Measurements from ENCODE around the gene PAPPA. TPM values are rescaled to one million over a fixed set of nuclear protein-coding genes. Genes with fewer than 3 reads are reported as not detected.

Gene PAPPA
- total RNA-seq, 2 donors from 2014 or later, result 2.4 to 9.8 TPM

GRCh38 chr9:116383936-116384335, 230.3 kb downstream of the PAPPA start:
- ATAC-seq, result no peak
- intact Hi-C loops (cut with DNase I), result no loop called here
- no peak for DNase-seq

DNA sequence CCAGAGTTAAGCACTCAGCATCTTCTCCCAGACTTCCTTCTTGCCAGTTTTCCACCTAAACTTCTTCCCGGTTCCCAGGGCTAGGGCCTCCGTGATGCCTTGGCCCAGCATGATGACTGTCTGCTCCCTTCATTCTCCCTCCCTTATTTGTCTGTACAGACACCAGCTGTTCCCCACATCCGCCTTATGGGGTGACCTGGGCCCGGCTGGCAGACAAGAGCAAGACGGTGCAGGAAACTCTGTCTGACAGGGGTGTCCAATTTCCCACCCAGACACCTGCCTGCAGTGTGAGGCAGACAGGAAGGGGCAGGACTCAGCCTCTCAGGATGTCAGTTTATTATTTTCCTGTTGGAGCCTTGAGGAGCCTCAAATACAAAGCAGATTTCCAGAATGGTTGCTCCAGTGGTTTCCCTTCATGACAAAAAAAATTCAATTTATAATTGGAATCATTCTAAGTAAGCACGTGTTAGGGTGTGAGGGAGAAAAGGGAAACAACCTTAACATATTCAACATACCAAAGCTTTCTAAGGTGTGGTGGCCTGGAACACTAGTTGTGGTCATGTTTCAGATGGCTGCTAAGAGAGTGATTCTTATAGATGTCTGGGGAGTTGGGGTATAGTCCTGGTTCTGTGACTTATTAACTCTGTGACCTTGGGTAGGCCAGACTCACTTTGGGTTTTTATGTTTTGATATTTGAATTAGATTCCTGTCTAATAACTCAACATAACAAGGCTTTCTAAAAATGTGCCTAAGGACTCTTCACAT, 234.5 kb downstream of the PAPPA start:
- no peak for DNase-seq
- intact Hi-C loops (cut with DNase I), result no loop called here
- no peak for ATAC-seq

DNA sequence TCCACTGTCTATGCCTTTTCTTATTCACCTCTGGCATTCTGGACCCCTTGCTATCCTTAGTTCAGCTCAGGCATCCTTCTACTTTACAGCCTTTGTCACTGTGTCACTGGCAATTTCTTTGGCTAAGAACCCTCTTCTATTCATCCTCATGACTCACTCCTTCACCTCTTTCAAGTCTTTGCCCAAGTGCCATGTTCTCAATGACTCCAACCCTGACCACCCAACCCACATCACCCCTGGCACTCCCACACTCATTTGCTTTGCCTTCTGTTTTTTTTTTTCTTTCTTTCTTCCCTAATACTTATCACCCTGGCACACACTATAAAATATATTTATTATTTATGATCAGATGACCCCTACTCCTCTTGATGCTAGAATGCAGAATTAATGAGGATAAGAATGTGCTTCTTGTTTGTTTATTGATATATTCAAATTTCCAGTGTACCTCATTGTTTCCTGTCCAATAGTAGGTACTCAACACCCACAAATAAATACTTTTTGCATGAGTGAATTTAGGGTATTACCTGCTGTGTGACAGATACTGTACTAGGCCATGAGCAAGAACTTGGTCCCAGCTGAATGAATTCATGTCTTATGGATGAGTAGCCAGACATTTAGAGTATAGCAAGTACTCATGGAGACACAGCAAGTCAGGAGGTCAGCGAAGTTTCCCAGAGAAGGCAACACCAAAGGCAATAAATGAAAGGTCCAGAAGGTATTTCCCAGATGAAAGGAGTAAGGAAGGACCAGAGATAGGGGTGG, 236.1 kb downstream of the PAPPA start:
- ATAC-seq, result no peak
- intact Hi-C loops (cut with DNase I), result no loop called here
- DNase-seq, result no peak

GRCh38 chr9:116390303-116391228, 237.0 kb downstream of the PAPPA start:
- intact Hi-C loops (cut with DNase I), result no loop called here
- DNase-seq, result no peak
- ATAC-seq, result no peak

GRCh38 chr9:116391306-116391900, 237.8 kb downstream of the PAPPA start:
- intact Hi-C loops (cut with DNase I), result no loop called here
- ATAC-seq, result no peak
- DNase-seq, result no peak

DNA sequence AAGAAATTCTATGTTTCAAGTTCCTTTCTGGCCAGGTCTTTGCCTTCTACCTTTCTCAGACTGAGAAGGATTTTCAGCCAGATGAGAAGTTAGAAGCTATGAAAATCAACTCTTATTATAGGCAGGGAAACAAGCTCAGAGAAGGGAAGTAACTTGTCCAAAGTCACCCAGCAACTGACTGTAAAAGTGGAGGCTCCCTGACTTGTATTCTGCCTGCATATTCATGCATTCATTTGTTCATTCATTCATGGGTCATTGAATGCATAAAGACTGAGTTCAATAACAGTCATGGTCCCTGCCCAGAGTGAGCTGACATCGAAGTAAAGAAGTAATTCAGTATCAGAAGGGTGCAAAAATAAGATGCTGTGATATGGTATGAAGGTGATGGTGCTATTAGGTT, 239.6 kb downstream of the PAPPA start:
- no peak for ATAC-seq
- DNase-seq, result no peak
- intact Hi-C loops (cut with DNase I), result no loop called here

DNA sequence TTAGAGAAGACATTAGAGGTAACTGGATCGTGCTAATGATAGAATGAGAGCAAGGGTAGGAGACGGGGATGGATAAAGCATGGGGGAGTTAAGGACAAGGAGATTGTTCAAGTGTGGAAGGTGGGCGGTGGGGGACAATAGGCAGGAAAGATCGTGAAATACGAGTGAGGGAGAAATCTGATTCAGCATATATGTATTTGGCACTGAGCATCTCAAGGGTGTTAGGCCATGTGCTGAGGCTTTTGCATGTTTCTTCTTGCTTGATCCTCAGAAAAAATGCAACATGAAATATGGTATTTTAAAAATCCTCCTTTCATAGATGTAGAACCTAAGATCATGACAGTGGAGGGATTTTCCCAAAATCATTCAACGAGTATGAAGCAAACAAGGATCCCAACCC, 240.5 kb downstream of the PAPPA start:
- intact Hi-C loops (cut with DNase I), result no loop called here
- ATAC-seq (no peak), DNase-seq (no peak)

DNA sequence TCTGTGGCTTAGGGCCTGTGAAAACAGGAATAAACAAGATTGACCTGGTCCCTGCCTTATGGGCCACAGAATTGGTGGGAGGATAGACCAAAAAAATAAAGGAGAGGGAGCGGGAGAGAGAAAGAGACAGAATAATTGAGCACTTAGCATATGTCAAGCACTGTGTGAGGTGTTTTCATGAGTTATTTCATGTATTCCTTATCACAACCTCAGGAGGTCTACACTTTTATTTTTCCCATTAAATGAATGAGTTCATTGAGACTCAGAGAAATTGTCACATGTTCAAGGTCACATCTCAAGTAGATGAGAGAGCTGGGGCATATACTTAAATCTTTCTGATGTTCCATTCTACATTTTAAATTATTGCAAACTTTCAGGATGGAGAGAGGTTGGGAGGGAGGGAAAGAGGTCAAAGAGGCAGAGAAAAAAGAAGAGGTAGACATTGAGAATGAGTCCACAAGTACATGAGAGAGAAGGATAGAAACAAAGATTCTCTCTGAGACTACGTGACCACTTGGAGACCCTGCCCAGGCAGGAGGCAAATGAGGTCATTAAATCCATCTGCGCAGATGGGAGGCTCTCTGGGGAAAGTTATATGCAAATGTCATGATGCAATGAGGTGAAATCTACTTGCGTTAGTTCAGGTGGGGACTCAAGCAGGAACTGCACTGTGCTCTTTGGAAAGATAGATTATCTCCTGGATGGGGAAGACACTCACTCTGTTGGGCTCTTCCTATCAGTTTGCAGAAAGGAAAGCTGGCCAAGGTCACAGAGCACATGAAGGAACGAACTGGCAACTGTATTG, 241.5 kb downstream of the PAPPA start:
- intact Hi-C loops (cut with DNase I), result no loop called here
- no peak for DNase-seq
- no peak for ATAC-seq

DNA sequence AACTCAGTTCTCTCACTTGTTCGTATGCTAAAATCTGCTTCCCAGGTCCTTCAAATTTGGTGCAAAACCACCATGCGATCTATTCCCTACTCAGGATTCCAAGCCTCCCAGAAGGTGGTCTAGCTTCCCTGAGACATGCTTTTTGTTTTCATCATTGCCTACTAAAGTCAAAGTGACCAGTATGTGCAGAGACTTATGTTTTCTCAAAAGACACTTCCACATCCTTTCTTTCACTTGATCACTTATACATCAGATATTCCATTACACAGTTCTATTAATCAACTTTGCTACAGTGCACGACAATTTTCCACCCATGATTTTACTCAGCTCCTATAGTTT, 242.1 kb downstream of the PAPPA start:
- ATAC-seq (no peak), DNase-seq (no peak)
- intact Hi-C loops (cut with DNase I), result no loop called here

DNA sequence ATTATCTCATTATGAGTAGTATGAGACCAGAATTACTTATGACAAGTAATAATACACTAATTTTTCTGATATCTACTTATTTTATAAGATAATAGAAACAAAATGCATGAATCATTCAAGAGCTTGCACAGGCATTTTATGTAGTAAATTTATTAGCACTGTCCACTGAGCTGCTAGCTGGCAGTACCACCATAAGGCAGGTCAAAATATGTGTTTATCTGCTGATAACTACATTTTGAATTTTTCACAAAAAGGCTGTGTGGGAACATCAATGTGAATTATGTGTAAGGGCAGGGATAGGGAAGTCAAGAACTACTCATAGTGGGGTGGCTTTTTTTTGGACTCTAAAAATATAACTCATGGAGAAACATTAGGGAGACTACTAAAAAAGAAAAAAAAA, 249.6 kb downstream of the PAPPA start:
- intact Hi-C loops (cut with DNase I), result no loop called here
- DNase-seq, result no peak
- ATAC-seq, result no peak

- ATAC-seq, result no peak
- intact Hi-C loops (cut with DNase I), result no loop called here
- DNase-seq, result no peak
These were observed 250.6 kb downstream of the PAPPA start for GRCh38 chr9:116404228-116404627.

GRCh38 chr9:116405321-116405720, 251.7 kb downstream of the PAPPA start:
- DNase-seq (no peak), ATAC-seq (no peak)
- intact Hi-C loops (cut with DNase I), result no loop called here

GRCh38 chr9:116406469-116406868, 252.9 kb downstream of the PAPPA start:
- intact Hi-C loops (cut with DNase I), result no loop called here
- ATAC-seq (peak in 1 of 2 donors; percentile 27), DNase-seq (no peak)

DNA sequence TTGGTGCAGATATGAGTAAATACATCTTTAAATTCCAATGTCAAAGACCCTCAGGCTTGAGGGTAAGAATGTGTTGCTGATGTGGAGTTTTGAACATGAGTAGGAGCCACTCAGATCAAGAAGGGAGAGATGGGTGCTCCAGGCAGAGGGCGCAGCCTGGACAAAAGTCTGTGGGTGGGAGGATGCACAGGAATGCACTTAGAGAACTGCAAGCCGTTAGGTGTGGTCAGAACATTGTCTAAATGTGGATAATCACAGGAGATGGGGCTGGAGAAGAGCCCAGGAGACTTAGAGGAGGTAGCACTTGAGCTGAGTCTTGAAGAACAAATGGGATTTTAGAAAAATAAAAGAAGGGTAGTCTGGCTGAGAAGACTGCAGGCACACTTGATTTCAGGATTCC, 255.5 kb downstream of the PAPPA start:
- ATAC-seq, result peak in 1 of 2 donors; percentile 17
- intact Hi-C loops (cut with DNase I), result no loop called here

GRCh38 chr9:116409638-116410037, 256.0 kb downstream of the PAPPA start:
- intact Hi-C loops (cut with DNase I), result no loop called here
- DNase-seq (no peak), ATAC-seq (no peak)

More for the DNA sequence above, 255.5 kb downstream of the PAPPA start:
- DNase-seq, result no peak

- intact Hi-C loops (cut with DNase I), result no loop called here
- ATAC-seq (no peak), DNase-seq (no peak)
These were observed 257.9 kb downstream of the PAPPA start for GRCh38 chr9:116411506-116411905.

GRCh38 chr9:116414374-116414773, 260.8 kb downstream of the PAPPA start:
- intact Hi-C loops (cut with DNase I), result no loop called here
- DNase-seq (no peak), ATAC-seq (no peak)

DNA sequence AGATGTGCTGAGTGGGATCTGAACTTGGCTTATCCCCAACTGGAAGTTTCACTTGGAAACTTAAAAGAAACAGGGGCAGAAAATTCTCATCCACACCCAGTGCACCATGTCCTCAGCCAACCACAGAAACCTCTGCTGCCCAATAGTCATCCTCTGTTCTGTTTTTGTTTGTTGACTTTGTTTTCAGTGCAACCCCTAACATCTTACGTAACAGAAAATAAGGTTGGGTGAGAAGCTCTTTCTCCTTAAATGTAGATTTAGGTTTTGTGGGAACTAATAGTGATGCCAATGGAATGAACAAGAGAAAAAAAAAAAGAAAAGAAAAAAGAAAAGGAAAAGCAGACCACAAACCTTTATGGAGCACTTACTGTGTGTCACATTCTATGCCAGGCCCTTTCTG, 262.8 kb downstream of the PAPPA start:
- ATAC-seq (no peak), DNase-seq (no peak)
- intact Hi-C loops (cut with DNase I), result no loop called here

- ATAC-seq (no peak), DNase-seq (no peak)
- intact Hi-C loops (cut with DNase I), result no loop called here
These were observed 263.9 kb downstream of the PAPPA start for GRCh38 chr9:116417464-116417863.

All from left cardiac atrium (tissue), 4 donors.